ENCODE data around the gene MAGI2.

The MAGI2 gene

GRCh38 chr7:78679112-78679876, 774.2 kb downstream of the MAGI2 start:
- no peaks in the 10 kb centered on the region for H3K27me3 ChIP-seq (ENCODE audit: control insufficient read depth, low read length)
- no peak overlapping the region for H3K4me3 ChIP-seq (ENCODE audit: low read length)
- H3K9me2 ChIP-seq (replicated peaks; ENCODE audit: control insufficient read depth, low read length), result no peaks in the 10 kb centered on the region
- no peak overlapping the region for H3K4me2 ChIP-seq (ENCODE audit: low read length)
- H3F3A ChIP-seq (ENCODE audit: control insufficient read depth, insufficient read depth), result no peaks in the 10 kb centered on the region
- no peaks in the 10 kb centered on the region for H4K20me1 ChIP-seq (ENCODE audit: control insufficient read depth, insufficient read depth, low read depth, low read length)
- no peaks in the 10 kb centered on the region for H3K36me3 ChIP-seq (ENCODE audit: control insufficient read depth, low read length)
- no peaks in the 10 kb centered on the region for H3K9me3 ChIP-seq (ENCODE audit: control insufficient read depth, insufficient read depth, low read length)
- no peaks in the 10 kb centered on the region for H3K4me1 ChIP-seq (ENCODE audit: control insufficient read depth, low read length)
- H3K27ac ChIP-seq (ENCODE audit: low read depth, low read length), result no peak overlapping the region
- no peak for TF ChIP-seq EZH2phosphoT487 (IDR thresholded peaks at IDR 0.05; ENCODE audit: borderline replicate concordance, low read length)
- no peak for TF ChIP-seq CTCF (IDR thresholded peaks at IDR 0.05; ENCODE audit: low read depth, low read length, poor library complexity, severe bottlenecking)
- H3K79me2 ChIP-seq (ENCODE audit: control insufficient read depth, low read length), result no peaks in the 10 kb centered on the region

GRCh38 chr7:78677391-78677790, 776.1 kb downstream of the MAGI2 start:
- Histone ChIP-seq H3K27ac (ENCODE audit: low read depth, low read length) (no peak overlapping the region), H3K9me3 (ENCODE audit: control insufficient read depth, insufficient read depth, low read length) (no peaks in the 10 kb centered on the region), H3K36me3 (ENCODE audit: control insufficient read depth, low read length) (no peaks in the 10 kb centered on the region), H4K20me1 (ENCODE audit: control insufficient read depth, insufficient read depth, low read depth, low read length) (no peaks in the 10 kb centered on the region), H3K27me3 (ENCODE audit: control insufficient read depth, low read length) (no peaks in the 10 kb centered on the region), H3F3A (ENCODE audit: control insufficient read depth, insufficient read depth) (no peaks in the 10 kb centered on the region), H3K4me3 (ENCODE audit: low read length) (no peak overlapping the region), H3K4me2 (ENCODE audit: low read length) (no peak overlapping the region), H3K79me2 (ENCODE audit: control insufficient read depth, low read length) (no peaks in the 10 kb centered on the region), H3K9me2 (replicated peaks; ENCODE audit: control insufficient read depth, low read length) (no peaks in the 10 kb centered on the region), H3K4me1 (ENCODE audit: control insufficient read depth, low read length) (no peaks in the 10 kb centered on the region)
- TF ChIP-seq CTCF (IDR thresholded peaks at IDR 0.05; ENCODE audit: low read depth, low read length, poor library complexity, severe bottlenecking) (no peak), EZH2phosphoT487 (IDR thresholded peaks at IDR 0.05; ENCODE audit: borderline replicate concordance, low read length) (no peak)

GRCh38 chr7:78675511-78675910, 778.0 kb downstream of the MAGI2 start:
- no peaks in the 10 kb centered on the region for H3K9me2 ChIP-seq (replicated peaks; ENCODE audit: control insufficient read depth, low read length)
- no peaks in the 10 kb centered on the region for H3F3A ChIP-seq (ENCODE audit: control insufficient read depth, insufficient read depth)
- no peaks in the 10 kb centered on the region for H4K20me1 ChIP-seq (ENCODE audit: control insufficient read depth, insufficient read depth, low read depth, low read length)
- TF ChIP-seq EZH2phosphoT487 (IDR thresholded peaks at IDR 0.05; ENCODE audit: borderline replicate concordance, low read length), result no peak
- no peak for TF ChIP-seq CTCF (IDR thresholded peaks at IDR 0.05; ENCODE audit: low read depth, low read length, poor library complexity, severe bottlenecking)
- H3K4me2 ChIP-seq (ENCODE audit: low read length), result no peak overlapping the region
- no peaks in the 10 kb centered on the region for H3K9me3 ChIP-seq (ENCODE audit: control insufficient read depth, insufficient read depth, low read length)
- no peak overlapping the region for H3K27ac ChIP-seq (ENCODE audit: low read depth, low read length)
- H3K79me2 ChIP-seq (ENCODE audit: control insufficient read depth, low read length), result no peaks in the 10 kb centered on the region
- H3K36me3 ChIP-seq (ENCODE audit: control insufficient read depth, low read length), result no peaks in the 10 kb centered on the region
- H3K4me3 ChIP-seq (ENCODE audit: low read length), result no peak overlapping the region
- H3K27me3 ChIP-seq (ENCODE audit: control insufficient read depth, low read length), result no peaks in the 10 kb centered on the region
- H3K4me1 ChIP-seq (ENCODE audit: control insufficient read depth, low read length), result no peaks in the 10 kb centered on the region
